ENCODE results near the gene NCEH1. TPM values are rescaled to one million over a fixed set of nuclear protein-coding genes. Genes with fewer than 3 reads are reported as not detected.

NCEH1 gene
- total RNA-seq, 1 experiment from 2014 or later = 4.5 TPM

DNA sequence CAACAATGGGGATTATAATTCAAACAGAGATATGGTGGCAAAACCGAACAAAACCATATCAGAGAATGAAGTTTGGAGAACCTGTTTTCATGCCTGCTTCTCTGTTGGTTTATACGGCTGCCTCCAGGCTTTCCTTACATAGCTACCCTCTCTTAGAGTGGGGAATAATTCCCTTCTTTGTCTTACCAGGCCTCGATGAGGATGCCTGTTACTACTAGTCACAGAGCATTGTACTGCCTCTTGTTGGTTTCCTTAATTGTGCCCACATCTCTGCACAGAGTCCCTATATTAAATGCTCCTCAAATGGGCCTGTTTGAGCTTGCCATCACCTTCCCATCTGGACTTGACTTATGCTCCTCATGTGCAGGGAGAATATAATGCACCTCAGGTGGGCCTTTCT is 92.9 kb downstream of the NCEH1 start:
- Mint-ChIP-seq H3K9me3 (no peaks in the 10 kb centered on the region), H3K27ac (no peak overlapping the region), H3K27me3 (ENCODE audit: low read depth) (no peaks in the 10 kb centered on the region), H3K4me3 (no peak overlapping the region), H3K4me1 (peaks cover 16% of the 10 kb centered on the region), H3K36me3 (no peaks in the 10 kb centered on the region; the same call in 1 of the 2 replicates)
- no peak for ATAC-seq
- no peak for TF ChIP-seq ETV6 (CRISPR knock-in tag; IDR thresholded peaks at IDR 0.05)
- TF ChIP-seq, protein P1, sequence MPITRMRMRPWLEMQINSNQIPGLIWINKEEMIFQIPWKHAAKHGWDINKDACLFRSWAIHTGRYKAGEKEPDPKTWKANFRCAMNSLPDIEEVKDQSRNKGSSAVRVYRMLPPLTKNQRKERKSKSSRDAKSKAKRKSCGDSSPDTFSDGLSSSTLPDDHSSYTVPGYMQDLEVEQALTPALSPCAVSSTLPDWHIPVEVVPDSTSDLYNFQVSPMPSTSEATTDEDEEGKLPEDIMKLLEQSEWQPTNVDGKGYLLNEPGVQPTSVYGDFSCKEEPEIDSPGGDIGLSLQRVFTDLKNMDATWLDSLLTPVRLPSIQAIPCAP (CRISPR knock-in tag; IDR thresholded peaks at IDR 0.05) = no peak
- TF ChIP-seq, protein P2, sequence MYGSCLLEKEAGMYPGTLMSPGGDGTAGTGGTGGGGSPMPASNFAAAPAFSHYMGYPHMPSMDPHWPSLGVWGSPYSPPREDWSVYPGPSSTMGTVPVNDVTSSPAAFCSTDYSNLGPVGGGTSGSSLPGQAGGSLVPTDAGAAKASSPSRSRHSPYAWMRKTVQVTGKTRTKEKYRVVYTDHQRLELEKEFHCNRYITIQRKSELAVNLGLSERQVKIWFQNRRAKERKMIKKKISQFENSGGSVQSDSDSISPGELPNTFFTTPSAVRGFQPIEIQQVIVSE (CRISPR knock-in tag; IDR thresholded peaks at IDR 0.05; ENCODE audit: borderline replicate concordance) = no peak
- TF ChIP-seq ESRRA (CRISPR knock-in tag; IDR thresholded peaks at IDR 0.05; ENCODE audit: borderline replicate concordance) = no peak
- TF ChIP-seq, protein P3, sequence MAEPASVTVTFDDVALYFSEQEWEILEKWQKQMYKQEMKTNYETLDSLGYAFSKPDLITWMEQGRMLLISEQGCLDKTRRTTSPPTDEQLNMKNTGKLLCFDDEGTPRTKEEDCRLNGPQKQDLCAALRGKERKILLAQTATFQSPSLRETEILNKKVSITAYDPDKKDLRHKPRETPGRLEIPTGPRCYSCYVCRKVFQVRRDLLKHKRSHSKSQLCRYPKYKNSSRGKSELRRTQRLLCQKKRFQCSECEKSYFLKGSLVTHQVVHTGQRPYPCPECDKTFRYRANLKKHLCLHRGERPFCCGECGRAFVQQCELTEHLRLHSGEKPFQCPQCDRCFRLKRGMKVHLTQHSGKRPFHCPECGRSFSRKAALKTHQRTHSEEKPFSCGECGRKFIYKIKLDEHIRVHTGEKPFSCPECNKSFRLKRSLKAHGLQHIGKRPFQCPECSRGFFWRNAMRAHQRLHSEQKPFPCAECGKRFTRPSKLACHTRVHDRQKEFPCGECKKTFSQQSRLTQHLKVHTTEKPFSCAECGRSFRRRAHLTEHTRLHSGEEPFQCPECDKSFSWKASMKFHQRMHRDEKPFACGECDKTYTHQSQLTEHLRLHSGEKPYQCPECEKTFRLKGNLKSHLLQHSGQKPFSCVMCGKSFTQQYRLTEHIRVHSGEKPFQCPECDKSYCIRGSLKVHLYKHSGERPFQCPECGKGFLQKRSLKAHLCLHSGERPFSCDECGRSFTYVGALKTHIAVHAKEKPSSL (CRISPR knock-in tag; conservative IDR thresholded peaks at IDR 0.05) = no peak
- ChIA-PET POLR2A (no interaction called here), CTCF (no interaction called here)
- no peak for DNase-seq (ENCODE audit: low spot score)

DNA sequence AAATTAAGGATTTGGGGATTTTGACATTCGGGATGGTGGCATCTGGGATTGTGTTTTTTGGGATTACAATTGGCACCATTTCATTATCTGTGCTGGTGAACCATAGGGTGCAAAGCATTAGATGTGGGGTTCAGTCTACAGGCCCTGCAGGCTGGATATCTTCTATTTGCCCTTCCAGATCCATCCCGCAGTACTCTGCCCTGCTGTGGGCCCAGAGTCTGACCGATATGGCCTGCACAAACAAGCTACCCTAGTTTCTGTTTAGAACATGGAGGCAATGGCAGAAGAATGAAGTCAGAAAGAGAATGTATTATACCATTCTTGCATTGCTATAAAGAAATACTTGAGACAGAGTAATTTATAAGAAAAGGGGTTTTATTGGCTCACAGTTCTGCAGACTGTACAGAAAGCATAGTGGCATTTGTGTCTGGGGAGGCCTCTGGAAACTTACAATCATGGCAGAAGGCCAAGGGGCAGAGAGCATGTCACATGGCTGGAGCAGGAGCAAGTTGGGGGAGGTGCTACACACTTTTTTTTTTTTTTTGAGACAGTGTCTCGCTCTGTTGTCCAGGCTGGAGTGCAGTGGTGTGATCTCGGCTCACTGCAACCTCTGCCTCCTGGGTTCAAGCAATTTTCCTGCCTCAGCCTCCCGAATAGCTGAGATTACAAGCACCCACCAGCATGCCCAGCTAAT is 93.7 kb downstream of the NCEH1 start:
- TF ChIP-seq, protein P1 (CRISPR knock-in tag; IDR thresholded peaks at IDR 0.05) = no peak
- TF ChIP-seq CREB1 (CRISPR knock-in tag; IDR thresholded peaks at IDR 0.05) (no peak), NFE2L1 (CRISPR knock-in tag; IDR thresholded peaks at IDR 0.05) (no peak), ZNF396 (CRISPR knock-in tag; IDR thresholded peaks at IDR 0.05; ENCODE audit: borderline replicate concordance) (no peak), ZNF671 (CRISPR knock-in tag; IDR thresholded peaks at IDR 0.05) (no peak), MXD4 (CRISPR knock-in tag; IDR thresholded peaks at IDR 0.05; ENCODE audit: borderline replicate concordance) (no peak), JUN (CRISPR knock-in tag; IDR thresholded peaks at IDR 0.05) (no peak), CBFB (CRISPR knock-in tag; IDR thresholded peaks at IDR 0.05; ENCODE audit: low read depth) (no peak)
- TF ChIP-seq, protein P3 (CRISPR knock-in tag; conservative IDR thresholded peaks at IDR 0.05) = no peak
- TF ChIP-seq, protein P4, sequence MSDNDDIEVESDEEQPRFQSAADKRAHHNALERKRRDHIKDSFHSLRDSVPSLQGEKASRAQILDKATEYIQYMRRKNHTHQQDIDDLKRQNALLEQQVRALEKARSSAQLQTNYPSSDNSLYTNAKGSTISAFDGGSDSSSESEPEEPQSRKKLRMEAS (CRISPR knock-in tag; IDR thresholded peaks at IDR 0.05) = no peak
- TF ChIP-seq, protein P5, sequence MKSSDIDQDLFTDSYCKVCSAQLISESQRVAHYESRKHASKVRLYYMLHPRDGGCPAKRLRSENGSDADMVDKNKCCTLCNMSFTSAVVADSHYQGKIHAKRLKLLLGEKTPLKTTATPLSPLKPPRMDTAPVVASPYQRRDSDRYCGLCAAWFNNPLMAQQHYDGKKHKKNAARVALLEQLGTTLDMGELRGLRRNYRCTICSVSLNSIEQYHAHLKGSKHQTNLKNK (CRISPR knock-in tag; IDR thresholded peaks at IDR 0.05) = no peak
- TF ChIP-seq, protein P6, sequence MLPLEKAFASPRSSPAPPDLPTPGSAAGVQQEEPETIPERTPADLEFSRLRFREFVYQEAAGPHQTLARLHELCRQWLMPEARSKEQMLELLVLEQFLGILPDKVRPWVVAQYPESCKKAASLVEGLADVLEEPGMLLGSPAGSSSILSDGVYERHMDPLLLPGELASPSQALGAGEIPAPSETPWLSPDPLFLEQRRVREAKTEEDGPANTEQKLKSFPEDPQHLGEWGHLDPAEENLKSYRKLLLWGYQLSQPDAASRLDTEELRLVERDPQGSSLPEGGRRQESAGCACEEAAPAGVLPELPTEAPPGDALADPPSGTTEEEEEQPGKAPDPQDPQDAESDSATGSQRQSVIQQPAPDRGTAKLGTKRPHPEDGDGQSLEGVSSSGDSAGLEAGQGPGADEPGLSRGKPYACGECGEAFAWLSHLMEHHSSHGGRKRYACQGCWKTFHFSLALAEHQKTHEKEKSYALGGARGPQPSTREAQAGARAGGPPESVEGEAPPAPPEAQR (CRISPR knock-in tag; IDR thresholded peaks at IDR 0.05) = no peak
- ATAC-seq (no peak), DNase-seq (ENCODE audit: low spot score) (no peak)
- Mint-ChIP-seq H3K4me1 (peaks cover 10% of the 10 kb centered on the region), H3K27me3 (ENCODE audit: low read depth) (no peaks in the 10 kb centered on the region), H3K36me3 (peaks cover 2% of the 10 kb centered on the region; the same call in 1 of the 2 replicates), H3K4me3 (no peak overlapping the region), H3K9me3 (0 out of 2 replicates have a peak, but pooled peaks cover 2% of the 10 kb centered on the region), H3K27ac (no peak overlapping the region)
- CTCF ChIA-PET = no interaction called here
- POLR2A ChIA-PET = interaction anchor here (0.6 kb wide), 1 partner anchor 84 kb away, joined by 3 read pairs; no protein-coding TSS in a partner anchor
